ENCODE results near the gene SSMEM1. TPM values are rescaled to one million over a fixed set of nuclear protein-coding genes. Genes with fewer than 3 reads are reported as not detected.
A peak's percentile ranks its signal among the peaks of the same experiment; 100 is the strongest.

The SSMEM1 gene
- total RNA-seq, 3 donors from 2014 or later: not detected

DNA sequence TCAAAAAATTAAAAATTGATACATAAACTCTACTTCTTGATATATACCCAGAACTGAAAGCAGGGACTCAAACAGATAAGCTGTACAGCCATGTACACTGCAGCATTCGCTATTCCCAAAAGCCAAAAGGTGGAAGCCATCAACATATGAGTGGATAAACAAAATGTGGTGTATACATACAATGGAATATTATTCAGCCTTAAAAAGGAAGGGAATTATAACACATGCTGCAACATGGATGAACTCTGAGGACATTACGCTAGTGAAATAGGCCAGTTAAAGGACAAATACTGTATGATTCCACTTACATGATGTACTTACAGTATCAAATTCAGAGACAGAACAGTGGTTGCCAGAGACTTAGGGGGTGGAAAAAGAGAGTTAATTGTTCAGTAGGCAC, 10.6 kb upstream of the SSMEM1 start:
- Histone ChIP-seq H3K27me3 (no peaks in the 10 kb centered on the region), H3K9me3 (no peaks in the 10 kb centered on the region), H3K4me3 (no peak overlapping the region), H3K4me1 (no peaks in the 10 kb centered on the region), H3K36me3 (no peaks in the 10 kb centered on the region), H3K27ac (no peak overlapping the region)
- no peak for DNase-seq (ENCODE audit: low spot score in 2 of 2)
- TF ChIP-seq POLR2A (IDR thresholded peaks at IDR 0.05) (no peak), POLR2AphosphoS5 (IDR thresholded peaks at IDR 0.05) (no peak)
- TF ChIP-seq, protein P1, sequence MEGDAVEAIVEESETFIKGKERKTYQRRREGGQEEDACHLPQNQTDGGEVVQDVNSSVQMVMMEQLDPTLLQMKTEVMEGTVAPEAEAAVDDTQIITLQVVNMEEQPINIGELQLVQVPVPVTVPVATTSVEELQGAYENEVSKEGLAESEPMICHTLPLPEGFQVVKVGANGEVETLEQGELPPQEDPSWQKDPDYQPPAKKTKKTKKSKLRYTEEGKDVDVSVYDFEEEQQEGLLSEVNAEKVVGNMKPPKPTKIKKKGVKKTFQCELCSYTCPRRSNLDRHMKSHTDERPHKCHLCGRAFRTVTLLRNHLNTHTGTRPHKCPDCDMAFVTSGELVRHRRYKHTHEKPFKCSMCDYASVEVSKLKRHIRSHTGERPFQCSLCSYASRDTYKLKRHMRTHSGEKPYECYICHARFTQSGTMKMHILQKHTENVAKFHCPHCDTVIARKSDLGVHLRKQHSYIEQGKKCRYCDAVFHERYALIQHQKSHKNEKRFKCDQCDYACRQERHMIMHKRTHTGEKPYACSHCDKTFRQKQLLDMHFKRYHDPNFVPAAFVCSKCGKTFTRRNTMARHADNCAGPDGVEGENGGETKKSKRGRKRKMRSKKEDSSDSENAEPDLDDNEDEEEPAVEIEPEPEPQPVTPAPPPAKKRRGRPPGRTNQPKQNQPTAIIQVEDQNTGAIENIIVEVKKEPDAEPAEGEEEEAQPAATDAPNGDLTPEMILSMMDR (IDR thresholded peaks at IDR 0.05): no peak
- intact Hi-C loops (cut with DNase I; ENCODE audit: low total_unique reads): no loop called here

DNA sequence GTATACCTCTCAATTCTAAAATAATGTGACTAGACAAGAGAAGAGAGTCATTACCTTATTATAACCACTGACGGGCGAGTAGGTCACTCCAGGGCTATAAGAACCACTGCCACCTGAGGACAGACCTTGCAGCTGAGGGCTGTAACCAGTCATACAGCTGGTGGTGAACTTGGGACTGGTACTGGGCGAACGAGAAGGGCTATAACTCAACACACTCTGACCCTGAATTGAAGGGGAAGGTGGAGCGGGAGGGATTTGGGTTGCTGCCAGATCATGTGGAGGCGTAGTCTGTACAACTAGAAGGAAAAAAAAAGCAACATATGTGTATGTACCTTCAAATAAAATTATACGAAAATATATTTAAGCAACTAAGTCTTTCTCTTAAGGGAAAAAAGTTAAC, 5.9 kb upstream of the SSMEM1 start:
- Histone ChIP-seq H3K27me3 (no peaks in the 10 kb centered on the region), H3K9me3 (no peaks in the 10 kb centered on the region), H3K36me3 (no peaks in the 10 kb centered on the region), H3K27ac (no peak overlapping the region), H3K4me1 (peaks cover 5 to 9% of the 10 kb centered on the region in 2 donors), H3K4me3 (no peak overlapping the region)
- intact Hi-C loops (cut with DNase I; ENCODE audit: low total_unique reads): no loop called here
- TF ChIP-seq POLR2A (IDR thresholded peaks at IDR 0.05) (no peak), POLR2AphosphoS5 (IDR thresholded peaks at IDR 0.05) (no peak)
- TF ChIP-seq, protein P1 (IDR thresholded peaks at IDR 0.05): no peak
- DNase-seq (ENCODE audit: low spot score in 2 of 2): no peak

DNA sequence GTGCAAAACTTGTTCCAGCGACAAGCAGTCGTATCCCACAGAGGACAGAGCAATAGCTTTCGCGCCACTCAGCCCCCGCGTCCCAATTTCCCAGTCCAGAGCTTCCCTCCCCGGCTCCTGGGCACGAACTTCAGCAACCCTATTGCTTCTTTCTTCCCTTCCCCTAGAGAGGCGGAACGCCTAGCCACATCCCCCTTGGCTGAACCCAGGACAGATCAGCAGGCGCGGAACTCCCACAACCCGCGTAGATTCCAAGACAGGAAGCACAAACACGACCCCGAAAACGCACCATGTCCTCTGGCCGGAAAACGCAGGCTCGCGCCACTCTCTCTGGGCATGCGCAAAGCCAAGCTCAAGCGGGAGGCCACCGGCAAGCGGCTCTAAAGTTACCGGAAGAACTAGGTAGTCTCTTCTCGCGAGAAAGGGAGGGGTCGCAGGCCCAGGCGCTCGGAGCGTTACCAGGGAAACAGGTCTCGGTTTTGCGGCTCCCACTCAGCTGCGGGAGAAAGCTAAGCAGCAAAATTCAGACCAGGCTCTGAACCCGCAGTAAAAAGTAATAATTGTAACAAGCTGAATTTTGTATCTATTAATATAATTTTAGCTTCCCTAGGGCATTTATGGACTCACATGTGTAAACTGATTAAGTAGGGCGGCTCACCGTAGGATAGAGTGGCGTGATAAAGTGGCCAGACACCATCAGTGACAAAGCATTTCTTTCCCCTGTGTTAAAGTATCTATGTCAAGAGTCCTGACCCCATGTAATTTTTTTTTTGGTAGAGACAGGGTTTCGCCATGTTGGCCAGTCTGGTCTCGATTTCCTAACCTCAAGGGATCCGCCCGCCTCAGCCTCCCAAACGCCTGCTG, 2.3 kb upstream of the SSMEM1 start, which contains the start of gene TMEM209:
TMEM209 (minus strand) TSS at position 323 of the 864 bp plus-strand sequence; CDS start at position 292, 31 bp downstream.
- H3K27ac ChIP-seq: peak within 1 kb of the TSS; percentile 92 to 97
- peaks cover 5 to 9% of the 10 kb centered on the region in 2 donors for H3K4me1 ChIP-seq
- H3K27me3 ChIP-seq: no peaks in the 10 kb centered on the region
- H3K36me3 ChIP-seq: no peaks in the 10 kb centered on the region
- peak within 1 kb of the TSS; percentile 80 to 94 (median 81) for H3K4me3 ChIP-seq
- intact Hi-C loops (cut with DNase I; ENCODE audit: low total_unique reads): no loop called here
- peak; percentile 90 to 91 for DNase-seq (ENCODE audit: low spot score in 2 of 2)
- TF ChIP-seq POLR2AphosphoS5 (IDR thresholded peaks at IDR 0.05) (peak; percentile 84 to 90 (median 84)), POLR2A (IDR thresholded peaks at IDR 0.05) (peak; percentile 70)
- TF ChIP-seq, protein P1 (IDR thresholded peaks at IDR 0.05): no peak
- no peaks in the 10 kb centered on the region for H3K9me3 ChIP-seq

GRCh38 chr7:130207033-130207432, 627 bp upstream of the SSMEM1 start:
- Histone ChIP-seq H3K27ac (no peak overlapping the region), H3K36me3 (no peaks in the 10 kb centered on the region), H3K4me3 (no peak overlapping the region), H3K9me3 (no peaks in the 10 kb centered on the region), H3K4me1 (peaks cover 5 to 9% of the 10 kb centered on the region in 2 donors), H3K27me3 (no peaks in the 10 kb centered on the region)
- intact Hi-C loops (cut with DNase I; ENCODE audit: low total_unique reads): no loop called here
- no peak for DNase-seq (ENCODE audit: low spot score in 2 of 2)
- TF ChIP-seq POLR2A (IDR thresholded peaks at IDR 0.05) (no peak), POLR2AphosphoS5 (IDR thresholded peaks at IDR 0.05) (no peak)
- TF ChIP-seq, protein P1 (IDR thresholded peaks at IDR 0.05): no peak

DNA sequence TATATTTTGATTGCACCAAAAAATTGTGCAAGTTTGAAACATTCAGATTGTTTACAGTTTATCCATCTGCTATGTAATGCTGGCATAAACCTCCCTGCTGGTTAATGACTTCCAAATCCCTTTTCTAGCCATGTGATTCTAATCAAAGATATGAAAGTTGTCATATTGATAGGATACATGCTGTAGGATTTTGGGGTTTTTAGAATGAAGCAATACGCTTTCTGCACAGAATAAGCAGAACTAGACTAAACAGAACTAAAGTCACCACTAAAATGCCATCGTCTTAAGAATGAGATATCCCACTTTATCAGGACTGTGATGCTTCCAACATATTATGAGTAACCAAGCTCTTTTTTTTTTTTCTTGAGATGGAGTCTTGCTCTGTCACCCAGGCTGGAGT, 856 bp downstream of the SSMEM1 start:
- intact Hi-C loops (cut with DNase I; ENCODE audit: low total_unique reads): no loop called here
- TF ChIP-seq, protein P1 (IDR thresholded peaks at IDR 0.05): no peak
- no peak for TF ChIP-seq POLR2AphosphoS5 (IDR thresholded peaks at IDR 0.05)
- TF ChIP-seq POLR2A (IDR thresholded peaks at IDR 0.05): no peak

More for the DNA sequence above, 856 bp downstream of the SSMEM1 start:
- H3K36me3 ChIP-seq: no peaks in the 10 kb centered on the region
- no peaks in the 10 kb centered on the region for H3K27me3 ChIP-seq
- no peaks in the 10 kb centered on the region for H3K9me3 ChIP-seq
- peaks cover 5 to 9% of the 10 kb centered on the region in 2 donors for H3K4me1 ChIP-seq
- DNase-seq (ENCODE audit: low spot score in 2 of 2): no peak
- no peak overlapping the region for H3K27ac ChIP-seq
- H3K4me3 ChIP-seq: no peak overlapping the region

Measured in breast epithelium (tissue), 4 donors.